OCI-LY3 (cell line): ENCODE data around the gene MTUS2.

Experiments used
- H2AFZ ChIP-seq: fragments of 200-600, 300-600 bp; shearing (Covaris generic); 2 replicates; pipeline ENCODE4 v1.6.0; 2014; ENCODE audit warnings: antibody characterized with exemption, low read depth, low read length
- H3K27ac ChIP-seq: fragments of 200-600, 300-600 bp; sonication (generic); 2 replicates; pipeline ENCODE4 v1.5.1; 2014; ENCODE audit warnings: mild to moderate bottlenecking, low read length, moderate library complexity, mixed read lengths
- H3K27me3 ChIP-seq: fragments of 200-600, 300-600 bp; sonication (generic); 2 replicates; pipeline ENCODE4 v1.6.1; 2014; ENCODE audit warnings: low read depth, low read length, mixed read lengths
- H3K36me3 ChIP-seq: fragments of 200-600, 300-600 bp; sonication (generic); replicated peaks from 2 replicates; pipeline ENCODE3; 2014; ENCODE audit warnings: low read depth, low read length, mixed read lengths
- H3K4me1 ChIP-seq: fragments of 300-600, 200-600 bp; sonication (generic); 2 replicates; pipeline ENCODE4 v1.6.1; 2014; ENCODE audit warnings: low read length, mixed read lengths
- H3K4me2 ChIP-seq: fragments of 200-600, 300-600 bp; sonication (generic); 2 replicates; pipeline ENCODE4 v1.6.1; 2014; ENCODE audit warnings: low read length, mixed read lengths
- H3K4me3 ChIP-seq: fragments of 300-600, 200-600 bp; sonication (generic); 2 replicates; pipeline ENCODE4 v1.5.1; 2014; ENCODE audit warnings: antibody characterized with exemption, mild to moderate bottlenecking, low read length, moderate library complexity
- H3K79me2 ChIP-seq: fragments of 300-600, 200-600 bp; shearing (Covaris generic); 2 replicates; pipeline ENCODE4 v1.6.1; 2014; ENCODE audit warnings: mild to moderate bottlenecking, low read length, mixed read lengths
- H3K9ac ChIP-seq: fragments of 300-600, 200-600 bp; shearing (Covaris generic); 2 replicates; pipeline ENCODE4 v1.6.0; 2014; ENCODE audit warnings: mild to moderate bottlenecking, low read length, moderate library complexity
- H3K9me3 ChIP-seq: fragments of 200-600, 300-600 bp; shearing (Covaris generic); 2 replicates; pipeline ENCODE4 v1.6.1; 2014; ENCODE audit warnings: low read length, mixed read lengths; ENCODE audit not compliant: insufficient read depth
- H4K20me1 ChIP-seq: fragments of 200-600, 300-600 bp; sonication (generic); 2 replicates; pipeline ENCODE4 v1.6.1; 2016; ENCODE audit warnings: low read length, mixed read lengths; ENCODE audit not compliant: insufficient read depth
- EZH2phosphoT487 ChIP-seq: fragments of 200-600 bp; shearing (Covaris generic); IDR thresholded peaks from 2 replicates; pipeline ENCODE4 v1.6.1; 2018; ENCODE audit warnings: antibody characterized with exemption, mixed run types, low read depth
- TF ChIP-seq, protein P1 (sequence below): fragments of 200-600, 300-600 bp; sonication (generic); IDR thresholded peaks from 2 replicates; pipeline ENCODE4 v1.5.1; 2014; ENCODE audit warnings: antibody characterized with exemption, low read length, low read depth

The MTUS2 gene

DNA sequence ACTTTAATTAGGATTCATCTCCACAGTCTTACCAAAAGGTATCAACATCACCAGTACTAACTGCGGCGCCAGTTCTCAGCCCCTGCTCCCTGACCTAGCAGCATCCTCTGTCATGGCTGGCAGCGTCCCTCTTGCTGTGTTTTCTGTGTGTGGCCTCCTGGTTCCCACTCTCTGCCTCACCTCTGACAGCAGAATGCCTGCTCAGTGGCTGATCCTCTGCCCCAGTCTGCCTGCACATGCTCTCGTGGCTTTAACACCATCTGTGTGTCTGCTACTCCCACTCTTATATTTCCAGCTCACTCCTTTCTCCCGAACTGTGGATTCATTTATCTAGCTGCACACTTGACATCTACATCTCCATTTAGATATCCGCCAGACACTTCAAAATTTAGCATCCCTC, 341.5 kb downstream of the MTUS2 start:
- Histone ChIP-seq H3K4me2 (no peak overlapping the region), H3K4me1 (peaks cover 5% of the 10 kb centered on the region; the same call in 1 of the 2 replicates), H3K79me2 (no peaks in the 10 kb centered on the region), H3K27ac (no peak overlapping the region), H3K9ac (no peak overlapping the region), H2AFZ (no peak overlapping the region), H4K20me1 (no peaks in the 10 kb centered on the region), H3K4me3 (no peak overlapping the region), H3K9me3 (no peaks in the 10 kb centered on the region), H3K27me3 (no peaks in the 10 kb centered on the region), H3K36me3 (no peaks in the 10 kb centered on the region)
- TF ChIP-seq EZH2phosphoT487, result no peak
- TF ChIP-seq, protein P1, sequence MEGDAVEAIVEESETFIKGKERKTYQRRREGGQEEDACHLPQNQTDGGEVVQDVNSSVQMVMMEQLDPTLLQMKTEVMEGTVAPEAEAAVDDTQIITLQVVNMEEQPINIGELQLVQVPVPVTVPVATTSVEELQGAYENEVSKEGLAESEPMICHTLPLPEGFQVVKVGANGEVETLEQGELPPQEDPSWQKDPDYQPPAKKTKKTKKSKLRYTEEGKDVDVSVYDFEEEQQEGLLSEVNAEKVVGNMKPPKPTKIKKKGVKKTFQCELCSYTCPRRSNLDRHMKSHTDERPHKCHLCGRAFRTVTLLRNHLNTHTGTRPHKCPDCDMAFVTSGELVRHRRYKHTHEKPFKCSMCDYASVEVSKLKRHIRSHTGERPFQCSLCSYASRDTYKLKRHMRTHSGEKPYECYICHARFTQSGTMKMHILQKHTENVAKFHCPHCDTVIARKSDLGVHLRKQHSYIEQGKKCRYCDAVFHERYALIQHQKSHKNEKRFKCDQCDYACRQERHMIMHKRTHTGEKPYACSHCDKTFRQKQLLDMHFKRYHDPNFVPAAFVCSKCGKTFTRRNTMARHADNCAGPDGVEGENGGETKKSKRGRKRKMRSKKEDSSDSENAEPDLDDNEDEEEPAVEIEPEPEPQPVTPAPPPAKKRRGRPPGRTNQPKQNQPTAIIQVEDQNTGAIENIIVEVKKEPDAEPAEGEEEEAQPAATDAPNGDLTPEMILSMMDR, result no peak

DNA sequence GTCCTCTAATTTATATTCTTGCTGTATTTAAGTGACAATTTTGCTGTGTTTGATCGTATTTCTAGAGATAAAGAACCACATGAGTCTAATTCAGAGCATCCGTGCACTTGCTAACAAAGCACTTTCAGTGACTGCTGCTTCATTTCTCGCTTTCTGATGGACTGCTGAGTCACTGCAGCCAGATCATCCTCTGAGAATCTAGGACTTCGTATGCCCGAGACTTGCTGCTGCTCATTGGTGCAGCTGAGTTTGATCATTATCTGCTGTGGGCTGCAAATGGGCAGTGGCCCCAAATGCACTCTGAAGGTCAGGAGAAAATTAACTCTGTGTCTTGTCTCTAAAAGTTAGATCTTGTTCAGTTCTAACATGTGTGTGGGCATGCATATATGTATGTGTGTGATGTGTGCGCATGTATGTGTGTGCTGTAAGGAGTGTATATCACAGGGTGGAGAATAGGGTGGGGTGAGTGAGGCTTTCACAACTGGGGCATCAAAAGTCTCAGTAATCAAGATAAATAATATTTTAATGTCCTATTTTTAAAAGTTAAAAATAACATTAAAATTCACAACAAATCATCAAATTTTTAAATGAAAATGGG, 342.6 kb downstream of the MTUS2 start:
- Histone ChIP-seq H3K27me3 (no peaks in the 10 kb centered on the region), H3K36me3 (no peaks in the 10 kb centered on the region), H3K79me2 (no peaks in the 10 kb centered on the region), H3K9ac (no peak overlapping the region), H3K27ac (no peak overlapping the region), H3K4me3 (no peak overlapping the region), H3K4me2 (no peak overlapping the region; the same call in 1 of the 2 replicates), H4K20me1 (no peaks in the 10 kb centered on the region), H2AFZ (no peak overlapping the region), H3K9me3 (no peaks in the 10 kb centered on the region), H3K4me1 (peaks cover 5% of the 10 kb centered on the region; the same call in 1 of the 2 replicates)
- TF ChIP-seq, protein P1, result no peak
- TF ChIP-seq EZH2phosphoT487, result no peak

DNA sequence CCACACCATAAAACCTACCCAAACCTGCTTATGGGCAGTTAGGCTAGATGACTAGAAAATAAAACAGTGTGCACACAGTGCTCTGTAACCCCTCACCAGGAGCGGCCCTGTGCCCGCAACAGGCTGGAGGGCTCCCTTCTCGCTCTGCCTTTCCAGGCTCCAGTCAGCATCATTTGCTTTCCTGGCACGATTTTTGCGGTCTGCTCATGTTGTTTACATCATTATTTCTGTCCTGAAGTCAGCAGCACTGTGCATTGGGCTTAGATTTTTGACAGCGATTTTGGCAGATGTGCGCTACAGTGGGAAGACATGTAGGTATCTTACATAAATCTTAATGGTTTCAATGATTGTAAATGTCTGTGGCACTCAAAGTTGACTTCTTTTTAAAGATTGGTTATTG, 344.0 kb downstream of the MTUS2 start:
- no peak overlapping the region for H2AFZ ChIP-seq
- H3K36me3 ChIP-seq, result no peaks in the 10 kb centered on the region
- no peaks in the 10 kb centered on the region for H4K20me1 ChIP-seq
- no peak overlapping the region for H3K4me3 ChIP-seq
- H3K9me3 ChIP-seq, result no peaks in the 10 kb centered on the region
- no peak overlapping the region for H3K27ac ChIP-seq
- no peaks in the 10 kb centered on the region for H3K79me2 ChIP-seq
- H3K9ac ChIP-seq, result no peak overlapping the region
- H3K4me1 ChIP-seq, result peaks cover 5% of the 10 kb centered on the region; the same call in 1 of the 2 replicates
- H3K27me3 ChIP-seq, result no peaks in the 10 kb centered on the region
- TF ChIP-seq, protein P1, result no peak
- TF ChIP-seq EZH2phosphoT487, result no peak
- H3K4me2 ChIP-seq, result no peak overlapping the region

DNA sequence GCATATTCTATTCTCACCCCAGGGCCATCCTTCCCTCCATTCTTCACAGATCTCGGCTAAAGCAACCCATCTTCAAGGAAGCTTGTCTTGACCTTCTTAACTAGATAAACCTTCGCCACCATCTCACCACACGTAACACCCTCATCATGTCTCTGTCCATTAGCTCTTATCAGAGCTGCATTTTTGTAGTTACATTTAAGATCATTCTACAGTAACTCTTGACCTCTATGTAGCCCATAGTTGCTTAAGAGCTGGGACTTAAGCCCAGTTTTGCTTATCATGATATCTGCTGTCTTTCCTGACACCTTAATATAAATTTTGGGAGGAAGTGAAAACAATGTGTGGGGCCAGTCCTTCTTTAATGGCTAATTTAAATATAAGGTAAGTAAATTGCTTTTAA, 345.1 kb downstream of the MTUS2 start:
- H3K9me3 ChIP-seq, result no peaks in the 10 kb centered on the region
- no peak overlapping the region for H2AFZ ChIP-seq
- H3K79me2 ChIP-seq, result no peaks in the 10 kb centered on the region
- peaks cover 5% of the 10 kb centered on the region; the same call in 1 of the 2 replicates for H3K4me1 ChIP-seq
- TF ChIP-seq, protein P1, result no peak
- no peak for TF ChIP-seq EZH2phosphoT487
- H4K20me1 ChIP-seq, result no peaks in the 10 kb centered on the region
- no peak overlapping the region for H3K4me3 ChIP-seq
- no peaks in the 10 kb centered on the region for H3K36me3 ChIP-seq
- H3K4me2 ChIP-seq, result no peak overlapping the region
- no peak overlapping the region for H3K9ac ChIP-seq
- no peaks in the 10 kb centered on the region for H3K27me3 ChIP-seq
- no peak overlapping the region for H3K27ac ChIP-seq
